Measurements from ENCODE around the gene STK10.
"Not testable (repeated sequence)": the region's sequence is repeated elsewhere in the genome, so short reads cannot be mapped to it uniquely, and the experiment has no call there.

STK10 gene

DNA sequence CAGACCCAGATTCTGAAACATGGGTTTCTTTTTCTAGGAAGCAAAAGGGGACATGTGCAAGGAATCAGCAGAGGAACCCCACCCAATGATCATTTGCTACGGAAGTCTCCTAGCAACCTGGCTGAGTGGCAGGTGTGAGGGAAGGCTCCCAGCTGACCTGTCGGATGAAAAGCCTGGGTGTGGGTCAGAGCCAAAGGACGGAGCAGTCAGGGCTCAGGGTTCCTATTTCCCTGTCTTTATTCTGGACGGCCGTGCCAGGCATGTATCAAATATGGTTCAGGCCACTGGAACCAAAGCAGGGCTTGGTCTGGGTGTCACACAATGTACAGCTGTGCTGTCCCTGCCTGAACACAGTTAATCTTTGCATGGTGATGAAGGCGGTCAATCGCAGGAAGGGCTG, 20.1 kb downstream of the STK10 start:
- in situ Hi-C loops (cut with MboI; ENCODE audit: low sequenced_read_pairs), result no loop called here

DNA sequence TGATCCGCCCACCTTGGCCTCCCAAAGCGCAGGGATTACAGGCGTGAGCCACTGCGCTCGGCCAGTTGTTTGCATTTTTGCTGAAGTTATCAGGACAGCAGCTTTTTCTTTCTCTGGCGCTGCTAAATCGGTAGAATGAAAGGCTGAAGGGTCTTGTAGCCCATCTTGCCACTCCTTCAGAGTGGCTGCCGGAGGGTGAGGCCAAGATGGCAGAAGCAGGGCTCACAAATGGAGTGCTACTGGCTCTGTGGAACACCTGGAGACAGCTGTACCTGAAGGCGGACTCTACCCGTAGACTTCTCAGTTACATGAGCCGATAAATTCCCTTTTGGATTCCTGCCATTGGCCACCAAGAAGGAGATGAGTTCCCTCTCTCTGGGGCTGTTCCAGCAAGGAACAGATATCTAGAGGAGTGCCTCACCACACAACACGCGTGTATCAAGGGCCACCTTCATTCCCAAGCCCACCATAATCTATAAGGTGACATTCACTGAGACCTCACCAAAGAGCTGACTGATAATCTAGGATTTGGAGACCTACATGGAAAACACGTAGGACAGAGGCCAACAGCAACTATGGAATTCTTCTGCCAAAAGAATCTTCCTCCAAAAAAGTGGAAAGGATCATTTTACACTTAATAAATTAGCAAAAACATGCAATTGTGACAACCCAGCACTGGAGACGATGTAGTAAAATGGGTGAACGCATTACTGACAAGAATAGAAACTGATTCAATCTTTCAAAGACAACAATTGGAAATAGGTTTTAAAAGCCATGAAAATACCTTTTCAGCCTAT, 21.8 kb downstream of the STK10 start:
- in situ Hi-C loops (cut with MboI; ENCODE audit: low sequenced_read_pairs), result no loop called here

DNA sequence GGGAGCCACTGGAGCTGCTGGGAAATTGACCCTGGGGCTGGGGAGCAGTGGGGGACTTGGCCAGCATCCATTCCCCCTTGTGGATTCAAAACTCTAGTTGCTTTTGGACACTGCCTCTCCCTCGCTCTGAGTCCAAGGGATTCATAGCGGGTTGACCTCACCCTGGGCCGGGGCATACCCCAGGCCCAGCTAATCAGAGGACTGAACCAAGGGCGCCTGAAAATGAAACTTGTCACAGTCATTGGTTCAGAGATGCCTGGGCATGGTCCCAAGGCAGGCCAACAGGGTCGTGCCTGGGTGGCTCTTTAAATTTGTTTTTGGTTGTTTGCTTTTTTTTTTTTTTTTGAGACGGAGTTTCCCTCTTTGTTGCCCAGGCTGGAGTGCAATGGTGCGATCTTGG, 22.6 kb downstream of the STK10 start:
- in situ Hi-C loops (cut with MboI; ENCODE audit: low sequenced_read_pairs), result no loop called here

DNA sequence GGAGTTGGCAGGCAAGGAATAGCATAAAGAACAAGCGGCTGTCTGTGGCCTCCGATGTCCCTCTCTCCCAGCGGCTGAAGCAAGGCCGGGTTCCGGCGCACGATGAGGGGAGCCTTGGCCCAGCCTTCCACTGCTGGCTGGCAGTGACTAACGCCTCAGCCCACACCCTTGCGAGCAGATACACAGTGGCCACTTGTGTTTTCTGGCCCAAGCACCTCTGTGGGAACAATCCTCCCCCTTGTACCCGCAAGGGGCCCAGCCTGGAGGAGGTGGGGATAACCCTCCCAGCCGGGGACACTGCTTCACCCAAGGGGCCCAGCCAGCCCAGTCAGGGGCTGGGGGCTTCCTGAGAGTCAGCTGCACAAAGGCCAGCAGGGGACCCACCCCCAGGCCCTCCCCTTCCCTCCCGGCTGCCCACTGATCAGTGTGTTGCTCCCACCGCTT, 23.2 kb downstream of the STK10 start:
- in situ Hi-C loops (cut with MboI; ENCODE audit: low sequenced_read_pairs), result no loop called here

DNA sequence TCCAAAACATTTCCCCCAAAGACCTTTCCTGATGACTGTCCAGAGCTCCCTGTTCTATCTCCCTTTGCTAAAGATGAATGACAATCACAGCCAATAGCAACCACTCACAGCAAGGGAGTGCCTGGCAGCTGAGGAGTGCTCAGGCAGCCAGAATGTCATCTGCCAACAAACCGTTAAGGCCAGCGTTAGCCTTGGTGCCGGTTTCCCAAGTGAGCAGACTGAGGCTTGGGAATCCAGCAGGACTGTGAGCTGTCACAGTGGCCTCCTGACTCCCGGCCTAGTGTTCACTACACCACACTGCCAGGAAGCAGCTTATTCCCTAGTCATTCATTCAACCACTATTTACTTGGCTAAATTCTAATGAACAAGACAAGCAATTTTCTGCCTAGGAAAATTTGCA, 24.7 kb downstream of the STK10 start:
- in situ Hi-C loops (cut with MboI; ENCODE audit: low sequenced_read_pairs), result no loop called here

DNA sequence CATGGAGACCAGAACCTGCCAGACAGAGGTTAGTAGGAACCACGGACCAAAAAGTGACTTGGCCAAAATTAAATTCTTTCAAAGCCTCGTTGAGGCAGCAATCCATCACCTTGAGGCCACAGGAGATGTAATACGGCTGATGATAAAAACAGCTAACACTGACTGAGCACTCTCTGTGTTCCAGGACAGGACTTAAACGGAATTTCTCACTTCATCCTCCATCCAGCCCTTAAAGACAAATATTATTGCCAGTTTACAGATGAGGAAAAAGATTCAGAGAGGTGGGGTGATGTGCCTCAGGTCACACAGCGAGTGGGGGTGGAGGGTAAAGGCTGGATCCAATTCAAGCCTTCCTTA, 25.1 kb downstream of the STK10 start:
- in situ Hi-C loops (cut with MboI; ENCODE audit: low sequenced_read_pairs), result no loop called here

DNA sequence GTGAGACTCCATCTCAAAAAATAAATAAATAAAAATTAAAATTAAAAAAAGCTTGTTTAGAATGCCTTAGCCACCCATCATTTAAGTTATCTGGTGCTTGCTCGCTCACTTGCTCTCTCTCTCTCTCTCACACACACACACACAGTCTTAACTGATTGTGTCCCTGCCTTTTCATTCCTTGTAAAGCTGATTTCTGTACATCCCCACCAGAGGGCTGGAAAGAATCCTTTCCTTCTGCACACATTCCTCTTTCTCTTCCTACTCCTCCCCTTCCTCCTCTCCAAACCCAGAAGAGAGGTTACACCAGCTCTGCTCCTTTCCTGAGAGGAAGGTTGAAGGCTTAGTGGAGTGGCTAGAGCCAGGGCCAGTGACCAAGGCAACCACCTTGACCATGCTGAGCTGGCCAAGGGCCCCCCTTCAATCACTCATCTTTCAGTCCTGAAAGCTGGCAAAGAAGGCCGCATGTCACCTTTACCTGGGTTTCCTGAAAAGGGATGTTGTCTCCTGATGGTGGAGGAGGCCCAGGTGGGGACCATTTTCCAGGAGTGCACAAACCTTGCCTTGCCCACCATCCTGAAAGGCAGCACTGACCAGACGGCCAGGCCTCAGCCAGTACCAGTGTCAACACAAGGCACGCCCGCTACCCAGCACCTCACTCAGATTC, 25.6 kb downstream of the STK10 start:
- in situ Hi-C loops (cut with MboI; ENCODE audit: low sequenced_read_pairs), result no loop called here

DNA sequence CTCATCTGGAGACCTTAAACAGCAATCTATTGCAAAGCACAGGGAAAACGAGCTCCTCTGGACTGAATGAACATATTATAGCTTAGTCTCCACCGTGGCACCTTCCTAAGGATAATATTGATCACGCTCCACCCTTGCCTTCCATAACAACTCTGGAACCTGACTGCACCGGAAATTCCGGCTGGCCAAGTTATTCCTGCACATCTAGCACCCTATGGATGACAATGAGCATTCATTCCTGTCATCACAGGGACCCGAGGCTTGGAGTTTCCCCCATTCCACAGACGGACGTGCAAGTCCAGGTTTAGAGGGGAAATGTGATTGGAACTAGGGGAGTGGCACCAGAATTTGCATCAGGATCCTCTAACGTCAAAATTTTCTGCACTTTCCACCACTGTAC, 27.5 kb downstream of the STK10 start:
- in situ Hi-C loops (cut with MboI; ENCODE audit: low sequenced_read_pairs), result no loop called here

DNA sequence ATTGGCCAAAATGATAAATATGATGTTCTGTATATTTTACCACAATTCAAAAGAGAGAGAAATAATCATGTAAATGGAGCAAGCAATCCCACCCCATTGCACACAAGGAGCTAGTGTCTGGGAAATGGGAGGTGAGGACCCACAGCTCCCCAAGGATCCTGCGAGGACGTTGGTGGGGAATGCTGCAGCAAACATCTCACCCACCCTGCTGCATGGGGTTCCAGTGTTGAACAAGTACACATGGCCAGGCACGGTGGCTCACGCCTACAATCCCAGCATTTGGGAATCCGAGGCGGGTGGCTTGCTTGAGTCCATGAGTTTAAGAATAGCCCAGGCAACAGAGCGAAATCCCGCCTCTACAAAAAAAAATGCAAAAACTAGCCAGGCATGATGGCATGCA, 29.0 kb downstream of the STK10 start:
- in situ Hi-C loops (cut with MboI; ENCODE audit: low sequenced_read_pairs), result no loop called here

DNA sequence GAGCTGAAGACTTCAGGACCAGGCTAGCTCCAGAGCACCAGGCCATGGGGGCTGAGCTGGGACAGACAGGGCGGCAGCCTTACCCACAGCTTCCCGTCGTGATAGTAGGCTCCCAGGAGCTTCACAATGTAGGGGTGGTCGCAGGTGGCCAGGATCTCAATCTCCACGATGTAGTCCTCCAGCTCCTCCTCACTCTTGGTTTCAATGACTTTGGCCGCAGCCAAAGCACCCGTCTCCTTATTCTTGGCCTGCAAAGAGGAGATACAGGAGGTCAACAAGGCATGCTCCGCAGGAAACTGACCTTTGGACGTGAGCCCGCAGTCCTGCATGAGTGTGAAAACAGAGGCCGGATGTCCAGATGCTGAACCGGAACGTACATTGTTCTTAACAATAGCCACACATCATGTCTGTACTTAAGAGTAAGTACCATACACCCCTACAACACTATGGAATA, 31.5 kb downstream of the STK10 start:
- in situ Hi-C loops (cut with MboI; ENCODE audit: low sequenced_read_pairs), result no loop called here

DNA sequence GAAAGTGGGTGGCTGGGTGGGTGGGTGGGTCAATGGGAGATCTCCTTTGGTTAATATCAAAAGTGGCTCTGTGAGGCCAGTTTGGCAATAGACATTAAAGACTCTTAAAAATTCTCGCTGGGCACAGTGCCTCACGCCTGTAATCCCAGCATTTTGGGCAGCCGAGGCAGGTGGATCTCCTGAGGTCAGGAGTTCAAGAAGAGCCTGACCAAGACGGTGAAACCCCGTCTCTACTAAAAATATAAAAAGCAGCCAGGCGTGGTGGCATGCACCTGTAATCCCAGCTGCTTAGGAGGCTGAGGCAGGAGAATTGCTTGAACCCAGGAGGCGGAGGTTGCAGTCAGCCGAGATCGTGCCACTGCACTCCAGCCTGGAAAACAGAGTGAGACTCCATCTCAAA, 32.9 kb downstream of the STK10 start:
- in situ Hi-C loops (cut with MboI; ENCODE audit: low sequenced_read_pairs), result not testable (repeated sequence)

DNA sequence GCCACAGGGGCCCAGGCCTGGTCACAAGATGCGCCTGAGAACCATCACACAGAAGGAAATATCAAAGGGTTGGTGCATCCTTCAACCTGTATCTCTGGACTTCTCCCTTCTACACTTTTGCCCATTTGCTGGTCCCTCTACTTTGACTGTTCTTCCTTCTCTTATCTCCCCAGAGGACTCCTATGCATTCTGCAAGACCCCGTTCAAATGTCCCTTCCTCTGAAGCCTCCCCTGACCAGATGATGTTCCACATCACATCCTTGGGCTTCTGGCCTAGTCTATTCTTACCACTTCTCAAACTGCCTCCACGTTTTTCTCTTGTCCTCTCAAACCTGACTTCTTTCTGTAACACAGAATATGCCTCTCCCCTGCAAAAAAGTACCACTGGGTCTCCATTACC, 34.3 kb downstream of the STK10 start:
- in situ Hi-C loops (cut with MboI; ENCODE audit: low sequenced_read_pairs), result no loop called here

DNA sequence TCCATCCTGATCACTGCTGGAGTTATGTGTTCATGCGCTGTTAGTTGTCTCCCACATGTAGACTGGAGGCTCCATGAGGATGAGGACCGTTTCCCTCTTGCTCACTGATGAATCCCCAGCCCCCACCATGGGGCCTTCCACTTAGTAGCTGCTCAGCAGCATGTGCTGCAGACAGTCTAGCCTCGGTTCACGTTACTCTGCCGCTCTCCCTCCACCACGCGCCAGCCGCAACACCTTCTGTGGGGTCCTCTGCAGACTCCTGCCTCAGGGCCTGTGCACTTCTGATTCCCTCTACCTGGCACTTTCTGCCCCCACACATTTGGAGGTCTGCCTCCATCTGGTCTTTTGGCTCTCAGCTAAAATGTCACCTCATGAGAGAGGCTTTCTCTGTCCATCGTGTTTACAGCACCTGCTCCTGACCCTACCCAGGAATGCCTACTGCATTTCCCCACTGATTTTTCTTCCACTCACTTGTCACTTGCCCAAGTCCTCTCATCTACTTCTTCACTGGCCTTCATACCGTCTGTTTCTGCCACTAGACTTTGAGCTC, 36.3 kb downstream of the STK10 start:
- in situ Hi-C loops (cut with MboI; ENCODE audit: low sequenced_read_pairs), result no loop called here

DNA sequence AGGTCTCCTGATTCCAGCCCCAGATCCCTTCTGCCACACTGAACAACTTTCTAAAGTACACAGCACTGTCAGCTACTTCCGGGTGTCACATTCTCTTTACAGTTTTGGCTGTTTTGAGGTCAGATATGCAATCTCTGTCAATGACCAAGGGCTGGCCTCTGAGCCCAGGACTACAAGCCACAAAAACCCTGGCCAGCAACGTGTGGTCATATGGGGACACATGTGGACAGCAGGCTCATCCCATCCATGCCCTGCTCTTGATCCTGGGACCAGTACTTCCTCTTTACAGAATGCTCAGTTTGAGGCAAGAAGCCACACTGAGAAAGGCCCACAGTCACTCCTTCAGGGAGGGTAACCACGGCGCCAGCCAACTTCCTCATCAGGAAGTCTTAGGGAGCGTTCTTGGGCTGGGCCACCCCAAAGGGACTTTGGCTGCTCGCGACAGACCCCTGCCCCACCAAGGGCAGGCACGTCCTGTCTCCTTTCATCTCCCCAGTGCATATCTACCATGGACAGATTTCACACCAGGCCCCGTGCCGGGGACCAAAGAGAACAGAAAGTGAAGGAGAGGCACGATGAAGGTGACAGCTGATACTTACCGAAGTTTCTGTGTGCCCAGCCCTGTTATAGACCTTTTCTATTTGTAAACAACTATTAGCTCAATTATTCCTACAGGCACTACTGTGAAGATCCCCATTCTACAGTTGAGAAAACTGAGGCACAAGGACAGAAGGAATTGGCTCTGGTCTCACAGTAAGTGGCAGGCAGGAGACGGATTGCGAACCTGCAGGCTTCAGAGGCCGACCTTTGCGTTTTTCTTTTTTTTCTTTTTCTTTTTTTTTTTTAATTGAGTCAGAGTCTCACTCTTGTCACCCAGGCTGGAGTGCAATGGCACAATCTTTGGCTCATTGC, 37.3 kb downstream of the STK10 start:
- in situ Hi-C loops (cut with MboI; ENCODE audit: low sequenced_read_pairs), result no loop called here

DNA sequence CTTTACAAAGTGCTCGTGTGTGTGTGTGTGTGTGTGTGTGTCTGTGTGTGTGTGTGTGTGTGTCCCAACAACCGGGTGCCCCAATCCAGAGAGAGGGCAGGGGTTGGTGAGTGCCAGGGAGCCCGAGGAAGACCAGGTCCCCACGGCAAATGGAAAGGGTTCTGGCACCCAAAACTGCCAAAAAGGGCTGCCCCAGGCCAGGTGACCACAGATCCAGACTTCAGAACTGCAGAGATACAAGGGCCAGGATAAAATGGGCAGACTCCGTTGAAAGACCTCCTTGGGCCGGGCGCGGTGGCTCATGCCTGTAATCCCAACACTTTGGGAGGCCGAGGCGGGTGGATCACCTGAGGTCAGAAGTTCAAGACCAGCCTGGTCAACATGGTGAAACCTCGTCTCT, 38.5 kb downstream of the STK10 start:
- in situ Hi-C loops (cut with MboI; ENCODE audit: low sequenced_read_pairs), result not testable (repeated sequence)

DNA sequence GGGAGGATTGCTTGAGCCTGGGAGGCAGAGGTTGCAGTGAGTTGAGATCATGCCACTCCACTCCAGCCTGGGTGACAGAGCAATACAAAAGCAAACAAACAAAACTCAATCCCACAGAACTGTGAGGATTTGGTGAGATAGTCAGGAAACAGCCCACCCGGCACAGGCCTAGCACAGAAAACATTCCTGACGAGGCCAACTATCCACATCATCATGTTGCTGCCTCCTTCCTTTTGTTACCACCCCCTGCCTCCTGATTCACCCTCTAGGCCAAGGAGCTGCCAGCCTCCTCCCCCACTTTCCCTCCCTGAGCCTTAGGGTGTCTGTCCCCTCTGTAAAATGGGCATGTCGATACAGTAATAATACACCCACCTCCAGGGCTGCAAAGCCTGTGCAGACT, 39.0 kb downstream of the STK10 start:
- in situ Hi-C loops (cut with MboI; ENCODE audit: low sequenced_read_pairs), result no loop called here

DNA sequence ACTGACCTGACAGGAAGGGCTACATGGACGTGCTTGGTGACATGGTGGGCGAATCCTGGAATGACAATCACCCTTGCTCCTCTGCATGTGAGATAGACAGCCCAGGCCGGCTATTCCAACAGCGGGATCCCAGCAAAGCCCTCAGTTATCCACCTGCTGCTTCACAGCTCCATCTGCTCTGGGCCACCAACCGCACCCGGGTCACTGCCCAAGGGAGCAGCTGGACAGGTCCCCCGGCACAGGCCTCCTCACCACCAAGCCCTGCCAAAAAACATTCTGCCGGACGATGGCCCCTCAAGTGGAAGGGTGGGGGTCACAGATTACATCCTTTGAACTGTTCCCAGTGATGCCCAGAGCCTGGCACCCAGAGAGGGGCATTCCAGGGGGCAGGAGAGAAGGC, 39.6 kb downstream of the STK10 start:
- in situ Hi-C loops (cut with MboI; ENCODE audit: low sequenced_read_pairs), result no loop called here

DNA sequence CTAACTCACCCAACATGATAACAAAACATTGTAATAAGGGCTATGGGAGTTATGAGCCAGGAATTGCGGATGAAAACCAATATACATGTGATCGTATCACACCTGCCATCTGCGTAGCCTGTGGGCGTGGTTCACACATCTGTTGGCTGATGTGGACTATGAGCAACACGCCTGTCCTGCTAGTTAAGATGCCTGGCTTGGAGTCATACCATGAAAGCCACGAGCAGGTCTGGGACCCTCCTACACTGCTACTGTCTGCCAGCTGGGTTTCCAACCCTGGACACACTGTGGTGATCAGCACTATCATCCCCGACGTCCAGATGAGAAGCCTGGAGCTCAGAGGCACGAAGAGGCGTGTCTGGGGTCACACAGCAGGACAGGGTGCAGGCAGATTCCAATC, 40.2 kb downstream of the STK10 start:
- in situ Hi-C loops (cut with MboI; ENCODE audit: low sequenced_read_pairs), result no loop called here

DNA sequence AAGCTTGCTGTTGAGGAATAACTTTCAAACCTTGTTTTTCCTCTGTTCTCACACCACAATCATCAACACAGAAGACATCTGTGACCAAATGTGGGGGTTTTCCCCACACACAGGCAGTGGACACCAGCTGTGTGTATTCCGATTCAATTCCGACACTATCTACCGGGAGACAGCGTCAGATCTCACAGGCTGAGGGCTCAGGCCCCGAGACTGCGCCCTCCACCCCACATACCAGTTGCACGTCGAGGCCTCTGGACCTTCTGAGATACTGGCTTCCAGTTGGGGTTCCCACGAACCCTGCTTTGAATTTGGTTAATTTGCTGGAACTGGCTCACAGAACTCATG, 41.3 kb downstream of the STK10 start:
- in situ Hi-C loops (cut with MboI; ENCODE audit: low sequenced_read_pairs), result no loop called here

DNA sequence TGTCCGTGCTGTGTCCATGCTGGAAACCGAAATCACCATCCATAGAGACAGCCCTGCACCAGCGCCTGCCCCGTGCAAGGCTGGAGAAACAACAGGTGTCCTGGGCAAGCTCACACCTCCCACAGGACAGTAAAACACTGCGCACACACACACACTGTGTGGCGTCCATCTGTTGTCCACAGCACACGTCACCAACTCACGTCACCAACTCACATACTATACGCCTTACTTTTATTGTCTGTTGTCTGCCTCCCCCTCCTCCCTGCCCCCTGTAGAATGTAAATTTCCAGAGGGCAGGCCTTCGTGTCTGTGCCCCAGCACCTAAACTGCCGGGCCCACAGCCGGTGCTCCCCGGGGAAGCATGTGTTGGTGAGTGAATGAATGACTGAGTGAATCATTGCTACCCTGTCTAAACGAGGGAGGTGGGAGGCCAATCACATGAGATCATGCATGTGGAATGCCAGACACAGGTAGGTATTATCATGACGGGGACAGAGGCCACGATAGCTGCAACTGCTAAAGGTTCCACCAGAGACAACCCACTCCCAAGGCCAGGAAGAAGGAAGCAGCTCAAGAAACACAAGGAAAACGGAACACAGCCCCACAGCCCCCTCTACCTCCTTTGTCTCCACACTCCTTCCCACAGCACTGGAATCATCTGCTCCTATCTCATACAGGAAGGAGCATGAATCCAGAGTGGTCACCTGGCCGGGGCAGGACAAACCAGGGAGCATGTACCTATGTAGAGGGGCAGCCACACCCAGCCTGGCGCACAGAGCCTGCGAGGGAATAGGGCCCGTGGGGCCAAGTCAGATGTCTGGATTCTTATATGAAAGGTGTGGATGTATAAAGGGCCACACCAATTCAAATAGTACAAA, 41.9 kb downstream of the STK10 start:
- in situ Hi-C loops (cut with MboI; ENCODE audit: low sequenced_read_pairs), result no loop called here

All from hTERT RPE-1 (cell line).